ENCODE results near the gene SKI.

Gene SKI

GRCh38 chr1:2314273-2314802 lies 86.2 kb downstream of the SKI start:
- TF ChIP-seq, protein P1, sequence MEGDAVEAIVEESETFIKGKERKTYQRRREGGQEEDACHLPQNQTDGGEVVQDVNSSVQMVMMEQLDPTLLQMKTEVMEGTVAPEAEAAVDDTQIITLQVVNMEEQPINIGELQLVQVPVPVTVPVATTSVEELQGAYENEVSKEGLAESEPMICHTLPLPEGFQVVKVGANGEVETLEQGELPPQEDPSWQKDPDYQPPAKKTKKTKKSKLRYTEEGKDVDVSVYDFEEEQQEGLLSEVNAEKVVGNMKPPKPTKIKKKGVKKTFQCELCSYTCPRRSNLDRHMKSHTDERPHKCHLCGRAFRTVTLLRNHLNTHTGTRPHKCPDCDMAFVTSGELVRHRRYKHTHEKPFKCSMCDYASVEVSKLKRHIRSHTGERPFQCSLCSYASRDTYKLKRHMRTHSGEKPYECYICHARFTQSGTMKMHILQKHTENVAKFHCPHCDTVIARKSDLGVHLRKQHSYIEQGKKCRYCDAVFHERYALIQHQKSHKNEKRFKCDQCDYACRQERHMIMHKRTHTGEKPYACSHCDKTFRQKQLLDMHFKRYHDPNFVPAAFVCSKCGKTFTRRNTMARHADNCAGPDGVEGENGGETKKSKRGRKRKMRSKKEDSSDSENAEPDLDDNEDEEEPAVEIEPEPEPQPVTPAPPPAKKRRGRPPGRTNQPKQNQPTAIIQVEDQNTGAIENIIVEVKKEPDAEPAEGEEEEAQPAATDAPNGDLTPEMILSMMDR (IDR thresholded peaks at IDR 0.05; ENCODE audit: low read depth, low read length) = no peak
- TF ChIP-seq MYC (IDR thresholded peaks at IDR 0.05; ENCODE audit: low read depth, low read length) = no peak
- TF ChIP-seq POLR2A (IDR thresholded peaks at IDR 0.05; ENCODE audit: extremely low read depth, insufficient read length) = no peak
- TF ChIP-seq, protein P2, sequence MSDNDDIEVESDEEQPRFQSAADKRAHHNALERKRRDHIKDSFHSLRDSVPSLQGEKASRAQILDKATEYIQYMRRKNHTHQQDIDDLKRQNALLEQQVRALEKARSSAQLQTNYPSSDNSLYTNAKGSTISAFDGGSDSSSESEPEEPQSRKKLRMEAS (IDR thresholded peaks at IDR 0.05; ENCODE audit: low read depth, low read length) = no peak

DNA sequence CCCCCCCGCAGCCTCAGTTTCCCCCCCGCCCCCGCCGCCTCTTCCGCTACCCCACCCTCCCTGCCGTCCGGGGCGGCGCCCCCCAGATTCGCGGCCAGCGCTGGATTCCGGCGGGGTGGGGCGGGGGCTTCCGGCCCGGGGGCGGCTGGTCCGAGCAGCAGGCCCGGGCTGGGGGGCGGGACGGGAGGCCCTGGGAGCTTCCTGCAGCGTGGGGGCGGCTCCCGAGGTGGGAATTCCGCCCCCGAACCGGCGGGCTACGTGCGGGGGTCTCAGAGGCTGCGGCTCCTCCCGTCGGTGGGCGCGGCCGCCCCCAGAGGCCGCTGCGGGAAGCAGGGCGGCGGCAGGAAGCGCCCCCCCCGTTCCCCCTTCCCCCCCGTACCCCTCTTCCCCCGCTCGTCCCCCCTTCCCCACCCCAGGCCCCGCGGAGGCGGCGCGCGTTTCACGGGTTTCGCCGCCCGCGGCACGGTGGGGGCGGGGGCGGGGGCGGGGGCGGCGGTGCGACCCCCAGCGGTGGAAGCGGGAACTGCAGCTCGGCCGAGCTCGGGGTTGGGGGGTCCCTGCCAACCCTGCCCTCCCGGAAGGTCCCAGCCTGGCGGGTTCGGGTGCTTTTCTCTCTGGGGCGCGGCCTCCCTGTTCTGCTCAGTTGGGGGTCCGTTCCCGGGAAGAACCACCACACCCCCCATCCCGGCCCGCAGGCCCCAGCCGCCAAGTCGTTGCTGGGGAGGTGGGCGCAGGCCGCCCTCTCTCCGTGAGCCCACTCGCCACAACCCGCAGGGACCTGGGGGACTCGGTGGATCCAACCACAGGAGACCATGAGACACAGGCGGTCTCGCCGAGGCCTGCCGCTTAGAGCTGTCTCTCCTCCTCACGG lies 86.9 kb downstream of the SKI start:
- TF ChIP-seq, protein P1 (IDR thresholded peaks at IDR 0.05; ENCODE audit: low read depth, low read length) = peak; percentile 33
- TF ChIP-seq, protein P2 (IDR thresholded peaks at IDR 0.05; ENCODE audit: low read depth, low read length) = no peak
- H3K4me3 ChIP-seq (ENCODE audit: low read depth, low read length) = no peak overlapping the region
- peak; percentile 33 for DNase-seq (ENCODE audit: low read depth)

More at GRCh38 chr1:2314273-2314802, 86.2 kb downstream of the SKI start:
- DNase-seq (ENCODE audit: low read depth) = no peak
- H3K4me3 ChIP-seq (ENCODE audit: low read depth, low read length) = no peak overlapping the region

DNA sequence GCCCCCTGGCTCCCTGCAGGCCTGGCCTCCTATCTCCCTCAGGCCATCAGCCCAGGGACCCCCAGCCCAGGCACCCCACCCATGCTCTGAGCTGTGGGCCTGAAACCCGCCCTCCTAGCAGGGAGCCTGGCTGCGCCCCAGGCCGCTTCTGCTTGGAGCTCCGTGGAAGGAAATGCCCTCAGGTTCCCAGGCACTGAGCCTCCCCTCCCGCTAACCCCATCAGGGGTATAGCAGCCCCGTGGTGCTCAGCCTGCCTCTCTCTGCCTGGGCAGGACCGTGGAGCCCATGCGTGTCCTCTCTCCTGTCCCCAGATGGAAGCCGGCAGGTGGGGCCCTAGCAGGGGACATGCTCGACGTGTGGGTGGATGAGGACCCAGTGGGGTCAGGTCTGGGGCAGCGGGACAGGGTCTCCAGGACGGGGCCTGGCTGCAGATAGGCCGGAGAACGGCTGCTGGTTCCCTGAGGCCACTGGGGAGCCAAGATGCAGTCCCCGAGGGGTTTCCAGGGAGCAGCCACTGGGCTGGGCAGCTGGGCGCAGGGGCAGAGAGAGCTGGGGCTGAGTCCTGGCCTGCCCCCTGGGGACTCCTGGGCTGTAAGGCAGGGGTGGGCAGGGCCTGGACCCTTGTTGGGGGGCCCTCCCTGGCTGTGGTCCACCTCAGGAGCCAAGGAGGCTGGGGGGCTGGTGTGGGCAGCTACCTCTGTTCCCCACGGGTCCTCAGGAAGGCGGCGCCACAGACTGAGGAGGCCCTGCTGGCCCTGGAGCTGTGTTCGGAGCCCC lies 87.7 kb downstream of the SKI start:
- DNase-seq (ENCODE audit: low read depth) = no peak
- TF ChIP-seq MYC (IDR thresholded peaks at IDR 0.05; ENCODE audit: low read depth, low read length) = no peak
- TF ChIP-seq, protein P1 (IDR thresholded peaks at IDR 0.05; ENCODE audit: low read depth, low read length) = no peak
- TF ChIP-seq, protein P2 (IDR thresholded peaks at IDR 0.05; ENCODE audit: low read depth, low read length) = no peak
- no peak for TF ChIP-seq POLR2A (IDR thresholded peaks at IDR 0.05; ENCODE audit: extremely low read depth, insufficient read length)
- H3K4me3 ChIP-seq (ENCODE audit: low read depth, low read length) = no peak overlapping the region

DNA sequence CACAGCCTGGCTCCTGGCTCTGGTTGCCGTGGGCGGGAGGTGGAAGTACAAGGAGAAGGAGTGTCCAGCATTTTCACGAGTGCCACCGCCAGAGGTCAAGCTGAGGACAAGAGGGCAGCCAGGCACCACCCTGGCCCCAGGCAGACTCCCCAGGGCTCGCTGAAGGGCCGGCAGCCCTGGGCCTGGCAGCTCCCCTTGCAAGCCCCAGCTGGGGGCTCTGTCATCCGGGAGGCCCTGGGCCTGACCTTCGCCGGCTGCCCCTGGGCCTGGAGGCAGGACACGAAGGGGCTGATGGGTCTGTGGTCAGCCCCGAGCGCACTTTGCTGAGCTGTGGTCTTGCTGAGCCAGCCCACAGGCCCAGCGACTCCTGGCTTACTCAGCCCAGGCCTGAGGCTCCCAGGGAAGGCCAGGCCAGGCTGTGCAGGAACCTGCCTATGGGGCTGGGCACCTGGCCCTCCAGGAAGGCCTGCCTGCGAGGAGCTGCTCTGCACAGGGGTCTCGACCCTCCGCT lies 88.4 kb downstream of the SKI start:
- TF ChIP-seq, protein P1 (IDR thresholded peaks at IDR 0.05; ENCODE audit: low read depth, low read length) = no peak
- TF ChIP-seq MYC (IDR thresholded peaks at IDR 0.05; ENCODE audit: low read depth, low read length) (no peak), POLR2A (IDR thresholded peaks at IDR 0.05; ENCODE audit: extremely low read depth, insufficient read length) (no peak)
- TF ChIP-seq, protein P2 (IDR thresholded peaks at IDR 0.05; ENCODE audit: low read depth, low read length) = no peak
- no peak overlapping the region for H3K4me3 ChIP-seq (ENCODE audit: low read depth, low read length)
- DNase-seq (ENCODE audit: low read depth) = no peak

DNA sequence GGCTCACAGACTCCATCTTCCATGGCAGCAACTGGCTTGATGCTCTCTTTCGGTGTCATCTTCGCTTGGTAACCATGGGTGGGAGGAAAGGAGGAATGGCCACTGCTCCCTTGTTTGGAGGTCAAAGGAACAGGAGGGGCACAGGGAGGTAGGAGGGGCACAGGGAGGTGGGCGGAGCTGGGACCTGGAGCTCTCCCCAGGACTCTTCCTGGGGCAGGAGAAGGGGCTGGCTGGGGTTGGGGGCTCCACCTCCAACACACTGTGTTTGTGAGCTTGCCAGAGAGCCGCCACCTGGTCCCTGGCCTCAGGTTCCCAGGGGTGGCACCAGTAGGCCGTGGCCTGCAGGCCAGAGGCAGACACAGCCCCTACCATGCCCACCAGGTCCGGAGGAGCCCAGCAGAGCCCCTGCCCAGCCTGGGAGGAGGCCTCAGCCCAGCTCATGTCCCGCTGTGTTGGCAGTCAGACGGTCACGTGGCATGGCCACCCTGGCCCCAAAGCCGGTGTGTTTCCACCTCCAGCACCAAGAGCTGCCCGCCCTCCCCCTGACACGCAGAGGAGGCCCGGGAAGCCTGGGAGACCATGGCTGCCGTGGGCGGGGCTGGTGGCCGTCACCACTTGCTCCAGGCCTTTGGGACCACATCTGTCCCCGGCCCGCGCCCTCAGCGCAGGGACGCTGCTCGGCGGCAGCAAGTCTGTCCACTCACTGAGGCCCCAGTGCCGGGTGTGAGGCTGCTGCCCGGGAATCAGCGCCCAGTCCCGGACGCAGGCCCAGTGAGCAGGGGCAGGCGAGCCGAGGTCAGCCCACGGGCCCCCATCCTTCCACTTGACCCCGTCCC lies 89.3 kb downstream of the SKI start:
- no peak for DNase-seq (ENCODE audit: low read depth)
- TF ChIP-seq POLR2A (IDR thresholded peaks at IDR 0.05; ENCODE audit: extremely low read depth, insufficient read length) (no peak), MYC (IDR thresholded peaks at IDR 0.05; ENCODE audit: low read depth, low read length) (no peak)
- TF ChIP-seq, protein P1 (IDR thresholded peaks at IDR 0.05; ENCODE audit: low read depth, low read length) = no peak
- TF ChIP-seq, protein P2 (IDR thresholded peaks at IDR 0.05; ENCODE audit: low read depth, low read length) = no peak
- no peak overlapping the region for H3K4me3 ChIP-seq (ENCODE audit: low read depth, low read length)
